IMR-90 (cell line): Measurements from ENCODE around the gene ANKH. TPM values are rescaled to one million over a fixed set of nuclear protein-coding genes. Genes with fewer than 3 reads are reported as not detected.

Source experiments
- ATAC-seq: fragments of 200-7000 bp; cut with Tn5 transposase; 2 replicates; pipeline ENCODE4 v1.9.1; 2020; ENCODE audit warnings: low read depth, mild to moderate bottlenecking, moderate library complexity
- BruUV-seq: library from RNA; stranded (reverse); fragments of 400-500 nt; replicated peaks from 2 replicates; lab custom pipeline; 2021; lab: Mats Ljungman, UMichigan
- CTCF ChIA-PET: fragments of 300-600 bp; formaldehyde crosslinking; extraction: SDS; loops from one replicate; lab custom pipeline; 2021; ENCODE audit warnings: antibody characterized with exemption; lab: Yijun Ruan, JAX
- POLR2A ChIA-PET: fragments of 300-600 bp; sonication (Branson Sonifier 250); formaldehyde crosslinking; loops from one replicate; lab custom pipeline; 2022; ENCODE audit warnings: antibody characterized with exemption; ENCODE audit not compliant: unreplicated experiment; lab: Charles Lee
- DNase-seq: peaks from one replicate; pipeline ENCODE4 v3.0.0; 2013
- H2AFZ ChIP-seq: replicated peaks from 2 replicates; pipeline ENCODE3; 2013; ENCODE audit warnings: low read length, mild to moderate bottlenecking; ENCODE audit not compliant: poor library complexity
- H2AK5ac ChIP-seq: 2 replicates; pipeline ENCODE4 v1.6.1; 2013; ENCODE audit warnings: low read depth, low read length, inconsistent platforms
- H2AK9ac ChIP-seq: replicated peaks from 2 replicates; pipeline ENCODE3; 2013; ENCODE audit warnings: mild to moderate bottlenecking, low read depth, low read length, moderate library complexity; ENCODE audit not compliant: poor library complexity
- H2BK120ac ChIP-seq: 2 replicates; pipeline ENCODE4 v1.6.1; 2013; ENCODE audit warnings: low read depth, low read length, inconsistent platforms
- H2BK15ac ChIP-seq: 3 replicates; pipeline ENCODE4 v1.6.1; 2013; ENCODE audit warnings: low read depth, low read length, inconsistent platforms
- H2BK20ac ChIP-seq: 2 replicates; pipeline ENCODE4 v1.6.1; 2013; ENCODE audit warnings: low read depth, mild to moderate bottlenecking, inconsistent platforms, low read length, moderate library complexity
- H2BK5ac ChIP-seq: 2 replicates; pipeline ENCODE4 v1.6.1; 2013; ENCODE audit warnings: mild to moderate bottlenecking, low read depth, low read length, inconsistent platforms; ENCODE audit not compliant: poor library complexity, severe bottlenecking
- H3K14ac ChIP-seq: replicated peaks from 2 replicates; pipeline ENCODE4 v1.6.1; 2013; ENCODE audit warnings: low read depth, low read length, inconsistent platforms
- H3K18ac ChIP-seq: 2 replicates; pipeline ENCODE4 v1.6.1; 2013; ENCODE audit warnings: low read depth, low read length, control low read depth
- H3K23ac ChIP-seq: 2 replicates; pipeline ENCODE4 v1.6.1; 2013; ENCODE audit warnings: low read depth, low read length, inconsistent platforms
- H3K27ac ChIP-seq: 2 replicates; pipeline ENCODE4 v1.5.1; 2013; ENCODE audit warnings: mild to moderate bottlenecking, control low read depth, low read length; ENCODE audit not compliant: insufficient read depth
- H3K27me3 ChIP-seq: 2 replicates; pipeline ENCODE4 v1.6.1; 2013; ENCODE audit warnings: low read length; ENCODE audit not compliant: control insufficient read depth, insufficient read depth
- H3K36me3 ChIP-seq: 2 replicates; pipeline ENCODE4 v1.6.1; 2013; ENCODE audit warnings: low read length, mixed read lengths; ENCODE audit not compliant: control insufficient read depth, insufficient read depth
- H3K4ac ChIP-seq: 2 replicates; pipeline ENCODE4 v1.6.1; 2013; ENCODE audit warnings: low read depth, low read length, inconsistent platforms
- H3K4me1 ChIP-seq: 2 replicates; pipeline ENCODE4 v1.6.1; 2013; ENCODE audit warnings: low read length, mixed read lengths; ENCODE audit not compliant: control insufficient read depth, insufficient read depth
- H3K4me2 ChIP-seq: 2 replicates; pipeline ENCODE4 v1.6.1; 2013; ENCODE audit warnings: low read depth, mild to moderate bottlenecking, control low read depth, low read length, moderate library complexity
- H3K4me3 ChIP-seq: 2 replicates; pipeline ENCODE4 v1.5.1; 2013; ENCODE audit warnings: low read depth, mild to moderate bottlenecking, control low read depth, low read length, moderate library complexity; ENCODE audit not compliant: insufficient read depth
- H3K56ac ChIP-seq: 2 replicates; pipeline ENCODE4 v1.6.1; 2013; ENCODE audit warnings: low read length, inconsistent platforms; ENCODE audit not compliant: insufficient read depth; ENCODE audit errors: extremely low read depth
- H3K79me1 ChIP-seq, 2 experiments: 2 replicates each; pipeline ENCODE4 v1.6.1; 2013; ENCODE audit warnings: low read length in 2 of 2, inconsistent platforms in 1 of 2, low read depth in 1 of 2
- H3K9ac ChIP-seq: 2 replicates; pipeline ENCODE4 v1.6.1; 2013; ENCODE audit warnings: low read depth, low read length, control low read depth
- H3K9me1 ChIP-seq: 2 replicates; pipeline ENCODE4 v1.6.1; 2013; ENCODE audit warnings: low read length, inconsistent platforms; ENCODE audit not compliant: insufficient read depth
- H3K9me3 ChIP-seq: 2 replicates; pipeline ENCODE4 v1.6.1; 2013; ENCODE audit warnings: low read length; ENCODE audit not compliant: control insufficient read depth, insufficient read depth
- H4K20me1 ChIP-seq: 2 replicates; pipeline ENCODE4 v1.6.1; 2013; ENCODE audit warnings: low read length, inconsistent platforms; ENCODE audit not compliant: insufficient read depth
- H4K5ac ChIP-seq: 2 replicates; pipeline ENCODE4 v1.6.1; 2013; ENCODE audit warnings: mild to moderate bottlenecking, low read depth, low read length, control low read depth
- H4K8ac ChIP-seq, 2 experiments: 2 replicates each; pipeline ENCODE4 v1.6.1; 2013; ENCODE audit warnings: low read depth in 2 of 2, low read length in 2 of 2, control low read depth in 1 of 2, inconsistent platforms in 1 of 2
- H4K91ac ChIP-seq: 2 replicates; pipeline ENCODE4 v1.6.1; 2013; ENCODE audit warnings: low read depth, low read length, inconsistent platforms; ENCODE audit not compliant: insufficient read depth
- BHLHE40 ChIP-seq: fragments of 150-350 bp; IDR thresholded peaks from 2 replicates; pipeline ENCODE4 v1.6.1; 2016; ENCODE audit warnings: mild to moderate bottlenecking, low read depth, low read length
- CEBPB ChIP-seq: IDR thresholded peaks from 2 replicates; pipeline ENCODE4 v1.6.1; 2012; ENCODE audit warnings: low read depth, low read length, improper control_type of control experiment
- CTCF ChIP-seq: conservative IDR thresholded peaks from 2 replicates; pipeline ENCODE4 v1.5.1; 2012; ENCODE audit warnings: mild to moderate bottlenecking, low read depth, low read length, improper control_type of control experiment
- ELK1 ChIP-seq: fragments of 150-350 bp; IDR thresholded peaks from 2 replicates; pipeline ENCODE4 v1.6.1; 2016; ENCODE audit warnings: low read depth, mild to moderate bottlenecking, low read length, moderate library complexity, borderline replicate concordance
- FOS ChIP-seq: fragments of 150-350 bp; IDR thresholded peaks from 2 replicates; pipeline ENCODE4 v1.6.1; 2016; ENCODE audit warnings: low read depth, low read length
- MAFK ChIP-seq: IDR thresholded peaks from 2 replicates; pipeline ENCODE4 v1.6.1; 2012; ENCODE audit warnings: low read depth, low read length, improper control_type of control experiment
- MAZ ChIP-seq: IDR thresholded peaks from 2 replicates; pipeline ENCODE4 v1.6.1; 2012; ENCODE audit warnings: low read depth, mild to moderate bottlenecking, low read length, improper control_type of control experiment, moderate library complexity, borderline replicate concordance
- MXI1 ChIP-seq: IDR thresholded peaks from 2 replicates; pipeline ENCODE4 v1.6.1; 2012; ENCODE audit warnings: low read depth, mild to moderate bottlenecking, low read length, moderate library complexity, borderline replicate concordance
- NFE2L2 ChIP-seq: fragments of 150-350 bp; IDR thresholded peaks from 2 replicates; pipeline ENCODE4 v1.6.1; 2016; ENCODE audit warnings: low read depth, mild to moderate bottlenecking, low read length
- POLR2A ChIP-seq: IDR thresholded peaks from 2 replicates; pipeline ENCODE4 v1.6.1; 2012; ENCODE audit warnings: mild to moderate bottlenecking, low read depth, low read length
- RAD21 ChIP-seq: IDR thresholded peaks from 2 replicates; pipeline ENCODE4 v1.6.1; 2012; ENCODE audit warnings: low read length, improper control_type of control experiment
- RCOR1 ChIP-seq: IDR thresholded peaks from 2 replicates; pipeline ENCODE4 v1.6.1; 2012; ENCODE audit warnings: mild to moderate bottlenecking, low read length, improper control_type of control experiment; ENCODE audit not compliant: insufficient replicate concordance
- RFX5 ChIP-seq: IDR thresholded peaks from 2 replicates; pipeline ENCODE4 v1.8.0; 2012; ENCODE audit warnings: low read depth, mild to moderate bottlenecking, low read length, moderate library complexity
- SMC3 ChIP-seq: fragments of 150-350 bp; IDR thresholded peaks from 2 replicates; pipeline ENCODE4 v1.6.1; 2016; ENCODE audit warnings: low read depth, mild to moderate bottlenecking, antibody characterized with exemption, low read length, moderate library complexity
- USF2 ChIP-seq: fragments of 150-350 bp; IDR thresholded peaks from 2 replicates; pipeline ENCODE4 v1.6.1; 2017; ENCODE audit warnings: mild to moderate bottlenecking, antibody characterized with exemption, low read length, low read depth
- WGBS, 2 experiments: methylation state at CpG; one replicate each; pipeline versions ENCODE4 v1.1.5 to v1.1.7; 2013; ENCODE audit warnings: missing lambda C conversion rate in 2 of 2; ENCODE audit not compliant: insufficient read length in 1 of 2; ENCODE audit errors: extremely low coverage in 2 of 2; 5-methylcytosine and 5-hydroxymethylcytosine counted together
- dilution Hi-C: fragments of 300-500 bp; cut with HindIII; formaldehyde crosslinking; loops from one replicate; pipeline ENCODE4 v1.14.3; 2018; ENCODE audit warnings: low sequenced_read_pairs; ENCODE audit not compliant: unreplicated experiment
- in situ Hi-C: fragments of 300-500 bp; cut with MboI; formaldehyde crosslinking; loops from 3 replicates; pipeline ENCODE4 v1.14.3; 2019; ENCODE audit warnings: low sequenced_read_pairs, inconsistent platforms, mixed read lengths
- intact Hi-C: fragments of 100-400 bp; cut with micrococcal nuclease; formaldehyde crosslinking; loops from 2 replicates; pipeline ENCODE4 v1.10.0; 2022
- polyA plus RNA-seq, 3 experiments: library from polyadenylated mRNA; depleted of rRNA; stranded (reverse); fragments of >200 nt; gene quantifications; 2 replicates each; pipeline ENCODE4 v1.2.3, GENCODE V29; 2012; ENCODE audit warnings: low replicate concordance in 1 of 3
- total RNA-seq: library from RNA; depleted of rRNA; stranded (reverse); fragments of >200 nt; gene quantifications from 2 replicates; pipeline ENCODE4 v1.2.3, GENCODE V29; 2012

ANKH gene
- total and polyA plus RNA-seq, 2 of the 4 experiments (the other 2 are of a cell fraction) = 5.2 to 17.2 TPM

- dilution Hi-C loops = no loop called here
- TF ChIP-seq MXI1 (no peak), RFX5 (no peak), MAZ (no peak), CEBPB (no peak), MAFK (no peak), RAD21 (no peak), POLR2A (no peak), BHLHE40 (no peak), NFE2L2 (no peak), FOS (no peak), ELK1 (no peak), RCOR1 (no peak), SMC3 (no peak), USF2 (no peak), CTCF (no peak)
- no peak overlapping the region for H4K8ac ChIP-seq
- no peak overlapping the region for H2BK15ac ChIP-seq
- no peaks in the 10 kb centered on the region for H3K27me3 ChIP-seq
- H4K5ac ChIP-seq = no peak overlapping the region
- no peak overlapping the region for H3K4me2 ChIP-seq
- no peak overlapping the region for H3K18ac ChIP-seq
- H3K27ac ChIP-seq = no peak overlapping the region
- no peak overlapping the region for H4K91ac ChIP-seq
- H2BK20ac ChIP-seq = no peak overlapping the region
- no peak overlapping the region for H3K4ac ChIP-seq
- H3K9me1 ChIP-seq = peaks cover 14% of the 10 kb centered on the region; the same call in 1 of the 2 replicates
- POLR2A ChIA-PET = no interaction called here
- H3K79me1 ChIP-seq = no peaks in the 10 kb centered on the region; a peak in 1 of 4 replicates
- WGBS, 2 experiments = no CpG with 5 or more reads among the region's 4 CpGs
- in situ Hi-C loops = no loop called here
- no peak overlapping the region for H3K23ac ChIP-seq
- no peaks in the 10 kb centered on the region for H4K20me1 ChIP-seq
- no TSS peak for BruUV-seq
- intact Hi-C loops = no loop called here
- H3K9me3 ChIP-seq = no peaks in the 10 kb centered on the region
- no peak overlapping the region for H2AFZ ChIP-seq
- no peak overlapping the region for H2BK120ac ChIP-seq
- H3K4me3 ChIP-seq = no peak overlapping the region
- H3K14ac ChIP-seq = no peak overlapping the region
- peaks cover 1% of the 10 kb centered on the region; the same call in 1 of the 2 replicates for H3K36me3 ChIP-seq
- no peak overlapping the region for H3K56ac ChIP-seq
- DNase-seq (no peak), ATAC-seq (no peak)
- CTCF ChIA-PET = no interaction called here
- H3K4me1 ChIP-seq = no peaks in the 10 kb centered on the region
- no peak overlapping the region for H2BK5ac ChIP-seq
- H2AK9ac ChIP-seq = no peak overlapping the region
- H3K9ac ChIP-seq = no peak overlapping the region
- no peak overlapping the region for H2AK5ac ChIP-seq
Observed at GRCh38 chr5:14760548-14761002, 111.0 kb downstream of the ANKH start.
